Spleen (tissue), 11 donors: ENCODE measurements around the gene AHCY. TPM values are rescaled to one million over a fixed set of nuclear protein-coding genes. Genes with fewer than 3 reads are reported as not detected.

Experiments
- DNase-seq: peaks from one replicate; pipeline ENCODE4 v3.0.0-alpha.2; 2020
- H3K27ac ChIP-seq, 8 donors: fragments of 200-600 bp; sonication (generic) in 7 of 8; 1 replicate in 4 of 8; 2 replicates in 4 of 8; pipeline versions ENCODE4 v1.5.0 to v1.8.0; 2016 to 2021; ENCODE audit warnings: inconsistent platforms in 4 of 8, mild to moderate bottlenecking in 4 of 8, moderate library complexity in 1 of 8
- H3K27me3 ChIP-seq, 7 donors: fragments of 200-600 bp; sonication (generic) in 6 of 7; replicated peaks in 1 of 7; 1 replicate in 4 of 7; 2 replicates in 3 of 7; pipeline versions ENCODE4 v1.5.0 to v1.8.0; 2016 to 2021; ENCODE audit warnings: inconsistent platforms in 3 of 7, mild to moderate bottlenecking in 1 of 7
- H3K36me3 ChIP-seq, 6 donors: fragments of 200-600 bp; sonication (generic) in 5 of 6; 1 replicate in 4 of 6; 2 replicates in 2 of 6; pipeline versions ENCODE4 v1.5.0 to v1.8.0; 2016 to 2021; ENCODE audit warnings: inconsistent platforms in 2 of 6
- H3K4me1 ChIP-seq, 6 donors: fragments of 200-600 bp; sonication (generic) in 5 of 6; 1 replicate in 3 of 6; 2 replicates in 3 of 6; pipeline versions ENCODE4 v1.5.0 to v1.8.0; 2016 to 2021; ENCODE audit warnings: inconsistent platforms in 3 of 6
- H3K4me3 ChIP-seq, 8 donors: fragments of 200-600 bp; sonication (generic) in 7 of 8; 1 replicate in 4 of 8; 2 replicates in 4 of 8; pipeline versions ENCODE4 v1.5.0 to v1.8.0; 2016 to 2021; ENCODE audit warnings: inconsistent platforms in 4 of 8, mild to moderate bottlenecking in 4 of 8, moderate library complexity in 2 of 8
- H3K9me3 ChIP-seq, 8 donors: fragments of 200-600 bp; sonication (generic) in 7 of 8; 1 replicate in 4 of 8; 2 replicates in 4 of 8; pipeline versions ENCODE4 v1.5.0 to v1.8.0; 2016 to 2021; ENCODE audit warnings: inconsistent platforms in 4 of 8
- CTCF ChIP-seq, 11 experiments: fragments of 200-600 bp in 7 of 11; fragments of 450-650 bp in 4 of 11; sonication (generic) in 4 of 11; IDR thresholded peaks in 8 of 11; conservative IDR thresholded peaks in 3 of 11; 1 replicate in 7 of 11; 2 replicates in 4 of 11; pipeline versions ENCODE4 v1.4.0 to v1.8.0; 2016 to 2021; ENCODE audit warnings: antibody characterized with exemption in 11 of 11, inconsistent platforms in 4 of 11, mild to moderate bottlenecking in 1 of 11
- POLR2A ChIP-seq, 3 donors: fragments of 450-650 bp; IDR thresholded peaks; one replicate each; pipeline ENCODE4 v1.5.1; 2017; ENCODE audit warnings: antibody characterized with exemption in 3 of 3, mild to moderate bottlenecking in 1 of 3
- POLR2AphosphoS5 ChIP-seq, 3 donors: sonication (generic); formaldehyde crosslinking; IDR thresholded peaks; one replicate each; pipeline ENCODE4 v1.5.1; 2017; ENCODE audit warnings: antibody characterized with exemption in 3 of 3
- WGBS, 5 donors: extraction: QIAGEN DNeasy Blood & Tissue Kit in 3 of 5; methylation state at CpG; one replicate each; pipeline versions ENCODE4 v1.1.5 to v1.1.7; 2013 to 2018; 5-methylcytosine and 5-hydroxymethylcytosine counted together
- intact Hi-C: fragments of 100-400 bp; cut with DNase I; formaldehyde crosslinking; loops from one replicate; pipeline ENCODE4 v1.15.0; 2023; ENCODE audit warnings: low total_unique reads
- polyA plus RNA-seq, 3 donors: library from polyadenylated mRNA; stranded (reverse); fragments of 200-250 nt; gene quantifications; one replicate each; pipeline ENCODE4 v1.2.1, GENCODE V29; 2013
- total RNA-seq, 7 donors: library from RNA; depleted of rRNA in 3 of 7; stranded (reverse); fragments of >200 nt in 3 of 7; fragmentation: NEBNext Ultra II Directional in 4 of 7; extraction: Animal tissue kit (Norgen Biotek cat#: 25700) in 4 of 7; gene quantifications; one replicate each; pipeline versions ENCODE4 v1.1.0 to v1.2.1, GENCODE V29; 2016 to 2021
- donor health status: healthy with polysubstance abuse.
- donor health status: DM: no; HTN: no; CAD: no; lungs with moderate emphysema.
- donor health status: DM: no; HTN: no; CAD: no.
- donor health status: Bipolar disorder and iron deficiency.
- donor health status: healthy.
- donor health status: DM: no; HTN: no; CAD: no.
- donor health status: DM: yes; HTN: yes; CAD: no.

Gene AHCY
- total and polyA plus RNA-seq, 10 donors = 35.0 to 67.1 (median 46.7) TPM

- intact Hi-C loops = no loop called here
- no peak for TF ChIP-seq CTCF (IDR thresholded peaks at IDR 0.05 in 8 of 11, conservative IDR thresholded peaks at IDR 0.05 in 3 of 11)
- no peak for TF ChIP-seq POLR2AphosphoS5 (IDR thresholded peaks at IDR 0.05)
- no peak for TF ChIP-seq POLR2A (IDR thresholded peaks at IDR 0.05)
- Histone ChIP-seq H3K27me3 (no peaks in the 10 kb centered on the region), H3K4me3 (no peak overlapping the region), H3K27ac (no peak overlapping the region), H3K36me3 (peaks cover 0 to 100% (median 78%) of the 10 kb centered on the region in 6 donors), H3K4me1 (no peaks in the 10 kb centered on the region), H3K9me3 (no peaks in the 10 kb centered on the region)
- DNase-seq = no peak
- WGBS, 5 donors = 95 to 98% (median 96%) methylated on average over 8 to 16 of the region's 16 CpGs
Observed at GRCh38 chr20:34285450-34285849, 17.7 kb downstream of the AHCY start.

- Histone ChIP-seq H3K4me1 (no peaks in the 10 kb centered on the region), H3K4me3 (no peak overlapping the region), H3K27ac (no peak overlapping the region), H3K36me3 (peaks cover 0 to 100% (median 74%) of the 10 kb centered on the region in 6 donors), H3K9me3 (no peaks in the 10 kb centered on the region), H3K27me3 (no peaks in the 10 kb centered on the region)
- DNase-seq = no peak
- WGBS, 5 donors = 96 to 100% (median 100%) methylated on average over 1 of the region's 1 CpG
- intact Hi-C loops = no loop called here
- TF ChIP-seq CTCF (IDR thresholded peaks at IDR 0.05 in 8 of 11, conservative IDR thresholded peaks at IDR 0.05 in 3 of 11) (no peak), POLR2AphosphoS5 (IDR thresholded peaks at IDR 0.05) (no peak), POLR2A (IDR thresholded peaks at IDR 0.05) (no peak)
Observed at GRCh38 chr20:34283844-34284243, 19.3 kb downstream of the AHCY start.

GRCh38 chr20:34282041-34282440 lies 21.1 kb downstream of the AHCY start:
- intact Hi-C loops = no loop called here
- TF ChIP-seq POLR2AphosphoS5 (IDR thresholded peaks at IDR 0.05) (no peak), CTCF (IDR thresholded peaks at IDR 0.05 in 8 of 11, conservative IDR thresholded peaks at IDR 0.05 in 3 of 11) (no peak), POLR2A (IDR thresholded peaks at IDR 0.05) (no peak)
- no peak for DNase-seq
- no peaks in the 10 kb centered on the region for H3K27me3 ChIP-seq
- H3K27ac ChIP-seq = no peak overlapping the region
- no peak overlapping the region for H3K4me3 ChIP-seq
- no peaks in the 10 kb centered on the region for H3K4me1 ChIP-seq
- H3K9me3 ChIP-seq = no peaks in the 10 kb centered on the region
- WGBS, 5 donors = 76 to 86% (median 83%) methylated on average over 4 of the region's 4 CpGs
- H3K36me3 ChIP-seq = peaks cover 0 to 100% (median 71%) of the 10 kb centered on the region in 6 donors

- WGBS, 5 donors = 84 to 96% (median 95%) methylated on average over 3 of the region's 3 CpGs
- H3K36me3 ChIP-seq = peaks cover 0 to 100% (median 77%) of the 10 kb centered on the region in 6 donors
Observed at GRCh38 chr20:34281177-34281576, 22.0 kb downstream of the AHCY start.

More at GRCh38 chr20:34281177-34281576, 22.0 kb downstream of the AHCY start:
- Histone ChIP-seq H3K27me3 (no peaks in the 10 kb centered on the region), H3K4me3 (no peak overlapping the region), H3K27ac (no peak overlapping the region), H3K9me3 (no peaks in the 10 kb centered on the region), H3K4me1 (no peaks in the 10 kb centered on the region)
- TF ChIP-seq POLR2AphosphoS5 (IDR thresholded peaks at IDR 0.05) (no peak), POLR2A (IDR thresholded peaks at IDR 0.05) (no peak), CTCF (IDR thresholded peaks at IDR 0.05 in 8 of 11, conservative IDR thresholded peaks at IDR 0.05 in 3 of 11) (no peak)
- intact Hi-C loops = no loop called here
- DNase-seq = no peak
